ENCODE measurements around the gene TNK2.

- no peak for TF ChIP-seq CTCF (IDR thresholded peaks at IDR 0.05)
- TF ChIP-seq POLR2A (IDR thresholded peaks at IDR 0.05): no peak
These were observed 93.1 kb downstream of the TNK2 start for GRCh38 chr3:195815169-195815771.
